K562 (cell line): Measurements from ENCODE around the gene NUP62. TPM values are rescaled to one million over a fixed set of nuclear protein-coding genes. Genes with fewer than 3 reads are reported as not detected.

Source experiments
- ATF1 ChIP-seq, 2 experiments: fragments of 450-650 bp in 1 of 2; IDR thresholded peaks; 2 replicates each; pipeline ENCODE4 v1.6.1; 2016; ENCODE audit warnings: missing compliant biosample characterization in 1 of 2, missing genetic modification characterization in 1 of 2
- ATF3 ChIP-seq, 2 experiments: fragments of 450-650 bp in 1 of 2; sonication (generic) in 1 of 2; formaldehyde crosslinking in 1 of 2; IDR thresholded peaks in 1 of 2; conservative IDR thresholded peaks in 1 of 2; 2 replicates each; pipeline versions ENCODE4 v1.6.1 to v1.8.1; 2016 to 2023; ENCODE audit warnings: mild to moderate bottlenecking in 2 of 2, moderate library complexity in 2 of 2, inconsistent platforms in 1 of 2, missing genetic modification reagents in 1 of 2
- CBX8 ChIP-seq: fragments of 200-600 bp; sonication (generic); IDR thresholded peaks from 2 replicates; pipeline ENCODE4 v1.6.1; 2012; ENCODE audit warnings: borderline replicate concordance, mixed run types, low read depth, mild to moderate bottlenecking, moderate library complexity, mixed read lengths, low read length, control low read depth, inconsistent platforms; ENCODE audit not compliant: poor library complexity, severe bottlenecking; ENCODE audit errors: extremely low read depth
- DEAF1 ChIP-seq: fragments of 450-650 bp; formaldehyde crosslinking; IDR thresholded peaks from 2 replicates; pipeline ENCODE4 v1.4.0; 2020; ENCODE audit warnings: mild to moderate bottlenecking, moderate library complexity
- ETV1 ChIP-seq: fragments of 450-650 bp; conservative IDR thresholded peaks from 2 replicates; pipeline ENCODE4 v1.6.1; 2016; ENCODE audit warnings: missing genetic modification characterization, control low read depth, low read depth, missing compliant biosample characterization
- FOXP4 ChIP-seq: sonication (generic); formaldehyde crosslinking; IDR thresholded peaks from 2 replicates; pipeline ENCODE4 v1.8.0; 2022; ENCODE audit warnings: mild to moderate bottlenecking, missing genetic modification reagents, borderline replicate concordance
- MAFK ChIP-seq: IDR thresholded peaks from 2 replicates; pipeline ENCODE4 v1.6.1; 2011; ENCODE audit warnings: low read length, improper control_type of control experiment
- MEF2D ChIP-seq: conservative IDR thresholded peaks from 2 replicates; pipeline ENCODE4 v1.6.1; 2016; ENCODE audit warnings: low read depth, missing genetic modification characterization, missing compliant biosample characterization
- MIER1 ChIP-seq: fragments of 450-650 bp; IDR thresholded peaks from 2 replicates; pipeline ENCODE4 v1.6.1; 2016; ENCODE audit warnings: antibody characterized with exemption, mild to moderate bottlenecking, low read depth
- MYBL2 ChIP-seq, 2 experiments: fragments of 450-650 bp in 1 of 2; sonication (generic) in 1 of 2; formaldehyde crosslinking in 1 of 2; IDR thresholded peaks; 2 replicates each; pipeline versions ENCODE4 v1.6.1 to v1.8.1; 2017 to 2022; ENCODE audit warnings: borderline replicate concordance in 1 of 2, inconsistent platforms in 1 of 2, low read depth in 1 of 2, mild to moderate bottlenecking in 1 of 2, missing genetic modification reagents in 1 of 2, moderate library complexity in 1 of 2
- NFE2L1 ChIP-seq: fragments of 450-650 bp; IDR thresholded peaks from 2 replicates; pipeline ENCODE4 v1.6.1; 2016; ENCODE audit warnings: missing genetic modification characterization, low read depth, mild to moderate bottlenecking, missing compliant biosample characterization, moderate library complexity, borderline replicate concordance
- PCBP1 ChIP-seq: fragments of 200-400 bp; formaldehyde crosslinking; IDR thresholded peaks from 2 replicates; pipeline ENCODE4 v1.6.1; 2018; ENCODE audit warnings: mild to moderate bottlenecking, low read depth, low read length; ENCODE audit not compliant: poor library complexity, severe bottlenecking
- PML ChIP-seq: IDR thresholded peaks from 2 replicates; pipeline ENCODE4 v1.6.1; 2012; ENCODE audit warnings: low read length, inconsistent platforms
- SETDB1 ChIP-seq: IDR thresholded peaks from one replicate; pipeline ENCODE4 v1.6.1; 2012; ENCODE audit warnings: low read length, control low read depth, inconsistent platforms
- ZBTB2 ChIP-seq: fragments of 450-650 bp; IDR thresholded peaks from 2 replicates; pipeline ENCODE4 v1.6.1; 2016; ENCODE audit warnings: antibody characterized with exemption
- polyA plus RNA-seq, 8 experiments: library from polyadenylated mRNA; depleted of rRNA in 4 of 8; stranded (reverse) in 5 of 8; unstranded in 3 of 8; fragments of >200 nt; fragmentation: Nextera tagmentation in 2 of 8; fragmentation: Illumina TruSeq in 1 of 8; extraction: Ambion mirVana in 2 of 8; extraction: Trizol in 1 of 8; gene quantifications; 2 replicates each; pipeline versions ENCODE4 v1.2.1 to v1.2.3, GENCODE V29; 2011 to 2014; ENCODE audit warnings: inconsistent platforms in 1 of 8, missing spikeins in 1 of 8
- total RNA-seq, 7 experiments: library from RNA; depleted of rRNA in 6 of 7; stranded (reverse); fragments of >200 nt in 6 of 7; fragmentation: Illumina TruSeq in 2 of 7; extraction: Trizol in 2 of 7; gene quantifications; 2 replicates each; pipeline versions ENCODE4 v1.2.1 to v1.2.3, GENCODE V29; 2011 to 2021; ENCODE audit warnings: low replicate concordance in 1 of 7

Gene NUP62
- total and polyA plus RNA-seq, 9 of the 15 experiments (the other 6 are each of a cell fraction or from before 2014, with no cell fraction given) = 16.9 to 109 (median 66.0) TPM

- peak; percentile 68; the same call in 1 of the 2 replicates for TF ChIP-seq FOXP4 (CRISPR knock-in tag)
- TF ChIP-seq MAFK = no peak; the same call in 1 of the 2 replicates
- peak; percentile 51; the same call in 1 of the 2 replicates for TF ChIP-seq ATF3 (IDR thresholded peaks at IDR 0.05)
- TF ChIP-seq ATF3 (CRISPR knock-in tag; conservative IDR thresholded peaks at IDR 0.05) = no peak
- TF ChIP-seq ETV1 (tag) = peak; percentile 99
- TF ChIP-seq MYBL2 (IDR thresholded peaks at IDR 0.05; ENCODE audit: low read depth) = no peak; the same call in 1 of the 2 replicates
- TF ChIP-seq MYBL2 (CRISPR knock-in tag; IDR thresholded peaks at IDR 0.05; ENCODE audit: borderline replicate concordance) = no peak
- TF ChIP-seq SETDB1 = no peak
- no peak for TF ChIP-seq PCBP1
- peak; percentile 86 for TF ChIP-seq ZBTB2
- no peak for TF ChIP-seq CBX8
- TF ChIP-seq NFE2L1 (tag) = no peak
- no peak for TF ChIP-seq MIER1
- no peak for TF ChIP-seq ATF1 (CRISPR knock-in tag; IDR thresholded peaks at IDR 0.05)
- TF ChIP-seq ATF1 (tag; IDR thresholded peaks at IDR 0.05) = peak; percentile 97
- TF ChIP-seq PML = peak; percentile 56; the same call in 1 of the 2 replicates
- TF ChIP-seq MEF2D (tag) = 0 out of 2 replicates have a peak, but pooled peaks have one; percentile 32
- no peak for TF ChIP-seq DEAF1
These were observed 52.1 kb downstream of the NUP62 start, which contains the start of the genes AKT1S1 and TBC1D17 (continued) for GRCh38 chr19:49877020-49877878.
